Mesenchymal stem cell (in vitro differentiated cells and primary cell): ENCODE results near the gene RASAL3.

Experiments used
- DNase-seq: peaks from one replicate; pipeline ENCODE4 v3.0.0-alpha.2; 2013
- H2AFZ ChIP-seq: one replicate; pipeline ENCODE4 v1.6.1; 2013; ENCODE audit warnings: low read depth, mild to moderate bottlenecking, control low read depth, inconsistent platforms, low read length, moderate library complexity
- H2AK5ac ChIP-seq: 2 replicates; pipeline ENCODE4 v1.6.1; 2013; ENCODE audit warnings: low read length, moderate library complexity, mild to moderate bottlenecking, inconsistent platforms; ENCODE audit not compliant: severe bottlenecking
- H2BK120ac ChIP-seq: one replicate; pipeline ENCODE4 v1.6.1; 2013; ENCODE audit warnings: low read depth, mild to moderate bottlenecking, inconsistent platforms, low read length, moderate library complexity
- H2BK12ac ChIP-seq, 2 experiments: one replicate each; pipeline ENCODE4 v1.6.1; 2013; ENCODE audit warnings: inconsistent platforms in 2 of 2, low read length in 2 of 2, mild to moderate bottlenecking in 2 of 2, moderate library complexity in 2 of 2, control low read depth in 1 of 2
- H2BK15ac ChIP-seq: one replicate; pipeline ENCODE4 v1.6.1; 2013; ENCODE audit warnings: mild to moderate bottlenecking, low read depth, inconsistent platforms; ENCODE audit not compliant: poor library complexity, severe bottlenecking
- H2BK5ac ChIP-seq: 2 replicates; pipeline ENCODE4 v1.6.1; 2013; ENCODE audit warnings: low read depth, mild to moderate bottlenecking, low read length, control low read depth, inconsistent platforms; ENCODE audit not compliant: poor library complexity, severe bottlenecking
- H3K14ac ChIP-seq, 2 experiments: one replicate each; pipeline ENCODE4 v1.6.1; 2013; ENCODE audit warnings: inconsistent platforms in 2 of 2, low read length in 2 of 2, control low read depth in 1 of 2, mild to moderate bottlenecking in 1 of 2, moderate library complexity in 1 of 2
- H3K18ac ChIP-seq, 2 experiments: one replicate each; pipeline ENCODE4 v1.6.1; 2013; ENCODE audit warnings: inconsistent platforms in 2 of 2, low read length in 2 of 2, control low read depth in 1 of 2, low read depth in 1 of 2, mild to moderate bottlenecking in 1 of 2
- H3K23ac ChIP-seq, 2 experiments: one replicate each; pipeline ENCODE4 v1.6.1; 2013; ENCODE audit warnings: inconsistent platforms in 2 of 2, low read length in 2 of 2, mild to moderate bottlenecking in 2 of 2, moderate library complexity in 2 of 2, control low read depth in 1 of 2
- H3K27ac ChIP-seq: 2 replicates; pipeline ENCODE4 v1.5.1; 2013; ENCODE audit warnings: mild to moderate bottlenecking, moderate library complexity, low read length, control low read depth, inconsistent platforms; ENCODE audit not compliant: poor library complexity, severe bottlenecking
- H3K27me3 ChIP-seq, 2 experiments: 2 replicates each; pipeline versions ENCODE4 v1.6.1 to v1.7.0; 2013; ENCODE audit warnings: low read length in 2 of 2, mild to moderate bottlenecking in 2 of 2, moderate library complexity in 2 of 2, control low read depth in 1 of 2, inconsistent platforms in 1 of 2; ENCODE audit not compliant: control insufficient read depth in 1 of 2, insufficient read depth in 1 of 2
- H3K36me3 ChIP-seq, 2 experiments: 2 replicates each; pipeline versions ENCODE4 v1.6.1 to v1.7.0; 2013; ENCODE audit warnings: low read length in 2 of 2, control low read depth in 1 of 2, inconsistent platforms in 1 of 2, low read depth in 1 of 2, mild to moderate bottlenecking in 1 of 2; ENCODE audit not compliant: insufficient read depth in 2 of 2, control insufficient read depth in 1 of 2
- H3K4ac ChIP-seq, 2 experiments: one replicate each; pipeline ENCODE4 v1.6.1; 2013; ENCODE audit warnings: inconsistent platforms in 2 of 2, low read length in 2 of 2, mild to moderate bottlenecking in 2 of 2, moderate library complexity in 2 of 2, control low read depth in 1 of 2, low read depth in 1 of 2
- H3K4me1 ChIP-seq: 2 replicates; pipeline ENCODE4 v1.6.1; 2013; ENCODE audit warnings: low read depth, low read length, control low read depth; ENCODE audit not compliant: control insufficient read depth, insufficient read depth
- H3K4me2 ChIP-seq: 2 replicates; pipeline ENCODE4 v1.6.1; 2013; ENCODE audit warnings: low read length, mild to moderate bottlenecking, inconsistent platforms; ENCODE audit not compliant: poor library complexity, severe bottlenecking
- H3K4me3 ChIP-seq, 2 experiments: 2 replicates each; pipeline versions ENCODE4 v1.5.1 to v1.7.0; 2013; ENCODE audit warnings: low read length in 2 of 2, mild to moderate bottlenecking in 2 of 2, control low read depth in 1 of 2, low read depth in 1 of 2; ENCODE audit not compliant: insufficient read depth in 1 of 2
- H3K79me1 ChIP-seq: replicated peaks from 2 replicates; pipeline ENCODE4 v1.6.1; 2013; ENCODE audit warnings: mild to moderate bottlenecking, control low read depth, low read length, inconsistent platforms; ENCODE audit not compliant: poor library complexity, severe bottlenecking
- H3K9ac ChIP-seq: 2 replicates; pipeline ENCODE4 v1.7.0; 2013; ENCODE audit warnings: mild to moderate bottlenecking, low read length, moderate library complexity
- H3K9me3 ChIP-seq: 2 replicates; pipeline ENCODE4 v1.7.0; 2013; ENCODE audit warnings: mild to moderate bottlenecking, low read length; ENCODE audit not compliant: control insufficient read depth
- H4K8ac ChIP-seq: one replicate; pipeline ENCODE4 v1.6.1; 2013; ENCODE audit warnings: inconsistent platforms, mild to moderate bottlenecking, low read length, moderate library complexity
- H4K91ac ChIP-seq: one replicate; pipeline ENCODE4 v1.6.1; 2013; ENCODE audit warnings: mild to moderate bottlenecking, low read length, inconsistent platforms
- WGBS: methylation state at CpG from one replicate; pipeline ENCODE4 v1.1.7; 2013; ENCODE audit warnings: mixed read lengths; 5-methylcytosine and 5-hydroxymethylcytosine counted together

The RASAL3 gene

GRCh38 chr19:15466851-15467733, 2.7 kb upstream of the RASAL3 start:
- Histone ChIP-seq H2AFZ (no peak overlapping the region), H3K4me2 (no peak overlapping the region), H3K4me1 (peaks cover 3% of the 10 kb centered on the region), H3K27ac (no peak overlapping the region), H2BK12ac (no peak overlapping the region), H3K9ac (no peak overlapping the region), H2BK15ac (no peak overlapping the region), H3K4ac (no peak overlapping the region), H3K4me3 (no peak overlapping the region), H3K27me3 (peaks cover 3 to 34% of the 10 kb centered on the region in 2 experiments), H4K91ac (no peak overlapping the region), H3K36me3 (no peaks in the 10 kb centered on the region), H2BK5ac (no peak overlapping the region), H3K14ac (no peak overlapping the region), H2BK120ac (no peak overlapping the region), H3K23ac (no peak overlapping the region), H3K79me1 (no peaks in the 10 kb centered on the region), H3K18ac (no peak overlapping the region), H4K8ac (no peak overlapping the region), H2AK5ac (no peak overlapping the region), H3K9me3 (no peaks in the 10 kb centered on the region)
- peak; percentile 68 for DNase-seq
- WGBS = 40% methylated on average over 8 of the region's 8 CpGs

- no peak overlapping the region for H2AK5ac ChIP-seq
- no peak overlapping the region for H3K23ac ChIP-seq
- no peak overlapping the region for H3K14ac ChIP-seq
- no peak overlapping the region for H2BK15ac ChIP-seq
- H3K79me1 ChIP-seq = no peaks in the 10 kb centered on the region
- H4K91ac ChIP-seq = no peak overlapping the region
- H3K9me3 ChIP-seq = no peaks in the 10 kb centered on the region
- no peaks in the 10 kb centered on the region for H3K36me3 ChIP-seq
- H3K4me1 ChIP-seq = no peaks in the 10 kb centered on the region
- H2BK12ac ChIP-seq = no peak overlapping the region
- H3K9ac ChIP-seq = no peak overlapping the region
- WGBS = 75% methylated on average over 16 of the region's 25 CpGs
- no peak overlapping the region for H2BK5ac ChIP-seq
- H3K27me3 ChIP-seq = peaks cover 10 to 52% of the 10 kb centered on the region in 2 experiments
- no peak overlapping the region for H4K8ac ChIP-seq
- H3K27ac ChIP-seq = no peak overlapping the region
- no peak overlapping the region for H3K18ac ChIP-seq
- H3K4ac ChIP-seq = no peak overlapping the region
- H3K4me2 ChIP-seq = no peak overlapping the region
- no peak for DNase-seq
- no peak overlapping the region for H2BK120ac ChIP-seq
- H2AFZ ChIP-seq = no peak overlapping the region
- H3K4me3 ChIP-seq = no peak overlapping the region
Measured at GRCh38 chr19:15463861-15464371, 428 bp downstream of the RASAL3 start.

- WGBS = 81% methylated on average over 2 of the region's 2 CpGs
- Histone ChIP-seq H3K4me3 (no peak overlapping the region), H4K91ac (no peak overlapping the region), H3K79me1 (no peaks in the 10 kb centered on the region), H3K4me2 (no peak overlapping the region), H4K8ac (no peak overlapping the region), H3K4me1 (peaks cover 8% of the 10 kb centered on the region), H2BK15ac (no peak overlapping the region), H2AK5ac (no peak overlapping the region), H3K27ac (no peak overlapping the region), H3K14ac (no peak overlapping the region), H2BK120ac (no peak overlapping the region), H2BK5ac (no peak overlapping the region), H3K27me3 (peaks cover 24 to 62% of the 10 kb centered on the region in 2 experiments), H3K9me3 (no peaks in the 10 kb centered on the region), H3K4ac (no peak overlapping the region), H3K36me3 (no peaks in the 10 kb centered on the region), H2BK12ac (no peak overlapping the region), H2AFZ (no peak overlapping the region), H3K23ac (no peak overlapping the region), H3K9ac (no peak overlapping the region), H3K18ac (no peak overlapping the region)
- DNase-seq = no peak
Measured at GRCh38 chr19:15461694-15462093, 2.6 kb downstream of the RASAL3 start.

GRCh38 chr19:15457701-15458484, 6.5 kb downstream of the RASAL3 start:
- WGBS = 49% methylated on average over 38 of the region's 54 CpGs
- H2AK5ac ChIP-seq = no peak overlapping the region
- no peak overlapping the region for H3K14ac ChIP-seq
- no peak overlapping the region for H3K4ac ChIP-seq
- no peaks in the 10 kb centered on the region for H3K9me3 ChIP-seq
- no peak overlapping the region for H3K18ac ChIP-seq
- no peak overlapping the region for H3K4me2 ChIP-seq
- H2BK15ac ChIP-seq = no peak overlapping the region
- no peak overlapping the region for H3K9ac ChIP-seq
- H3K27me3 ChIP-seq = peaks cover 45 to 81% of the 10 kb centered on the region in 2 experiments
- H2BK5ac ChIP-seq = no peak overlapping the region
- no peak overlapping the region for H2BK12ac ChIP-seq
- H3K27ac ChIP-seq = no peak overlapping the region
- H2BK120ac ChIP-seq = no peak overlapping the region
- no peaks in the 10 kb centered on the region for H3K36me3 ChIP-seq
- H3K79me1 ChIP-seq = no peaks in the 10 kb centered on the region
- no peak overlapping the region for H3K23ac ChIP-seq
- peaks cover 15% of the 10 kb centered on the region for H3K4me1 ChIP-seq
- H3K4me3 ChIP-seq = no peak overlapping the region
- no peak for DNase-seq
- H4K8ac ChIP-seq = no peak overlapping the region
- H4K91ac ChIP-seq = no peak overlapping the region
- no peak overlapping the region for H2AFZ ChIP-seq
